ENCODE data around the gene PIP4K2B.

Gene PIP4K2B

GRCh38 chr17:38731526-38732294 is 67.6 kb downstream of the PIP4K2B start:
- Histone ChIP-seq H4K20me1 (ENCODE audit: insufficient read depth, low read length, poor library complexity, severe bottlenecking) (peaks cover 7% of the 10 kb centered on the region), H3K4me3 (ENCODE audit: low read length, poor library complexity, severe bottlenecking) (peak overlapping the region; percentile 78), H3K9me2 (replicated peaks; ENCODE audit: low read depth, low read length) (no peaks in the 10 kb centered on the region), H3F3A (ENCODE audit: low read depth) (no peaks in the 10 kb centered on the region; the same call in 1 of the 2 replicates), H3K4me1 (ENCODE audit: insufficient read depth, low read length, poor library complexity, severe bottlenecking) (peaks cover 43% of the 10 kb centered on the region), H3K36me3 (ENCODE audit: insufficient read depth, low read length) (peaks cover 4% of the 10 kb centered on the region; the same call in 1 of the 2 replicates), H2AFZ (ENCODE audit: low read length) (no peak overlapping the region), H3K9me3 (ENCODE audit: insufficient read depth, low read depth, low read length) (no peaks in the 10 kb centered on the region), H3K4me2 (ENCODE audit: low read depth, low read length, poor library complexity, severe bottlenecking) (peak overlapping the region; percentile 97), H3K27me3 (ENCODE audit: insufficient read depth, low read length, poor library complexity, severe bottlenecking) (no peaks in the 10 kb centered on the region), H3K9ac (ENCODE audit: low read depth, low read length, poor library complexity, severe bottlenecking) (peak overlapping the region; percentile 74), H3K79me2 (ENCODE audit: insufficient read depth, low read length) (peaks cover 19% of the 10 kb centered on the region)
- TF ChIP-seq, protein P1, sequence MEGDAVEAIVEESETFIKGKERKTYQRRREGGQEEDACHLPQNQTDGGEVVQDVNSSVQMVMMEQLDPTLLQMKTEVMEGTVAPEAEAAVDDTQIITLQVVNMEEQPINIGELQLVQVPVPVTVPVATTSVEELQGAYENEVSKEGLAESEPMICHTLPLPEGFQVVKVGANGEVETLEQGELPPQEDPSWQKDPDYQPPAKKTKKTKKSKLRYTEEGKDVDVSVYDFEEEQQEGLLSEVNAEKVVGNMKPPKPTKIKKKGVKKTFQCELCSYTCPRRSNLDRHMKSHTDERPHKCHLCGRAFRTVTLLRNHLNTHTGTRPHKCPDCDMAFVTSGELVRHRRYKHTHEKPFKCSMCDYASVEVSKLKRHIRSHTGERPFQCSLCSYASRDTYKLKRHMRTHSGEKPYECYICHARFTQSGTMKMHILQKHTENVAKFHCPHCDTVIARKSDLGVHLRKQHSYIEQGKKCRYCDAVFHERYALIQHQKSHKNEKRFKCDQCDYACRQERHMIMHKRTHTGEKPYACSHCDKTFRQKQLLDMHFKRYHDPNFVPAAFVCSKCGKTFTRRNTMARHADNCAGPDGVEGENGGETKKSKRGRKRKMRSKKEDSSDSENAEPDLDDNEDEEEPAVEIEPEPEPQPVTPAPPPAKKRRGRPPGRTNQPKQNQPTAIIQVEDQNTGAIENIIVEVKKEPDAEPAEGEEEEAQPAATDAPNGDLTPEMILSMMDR (conservative IDR thresholded peaks at IDR 0.05; ENCODE audit: low read length) = no peak
- no peak for TF ChIP-seq EZH2phosphoT487 (IDR thresholded peaks at IDR 0.05; ENCODE audit: borderline replicate concordance)

DNA sequence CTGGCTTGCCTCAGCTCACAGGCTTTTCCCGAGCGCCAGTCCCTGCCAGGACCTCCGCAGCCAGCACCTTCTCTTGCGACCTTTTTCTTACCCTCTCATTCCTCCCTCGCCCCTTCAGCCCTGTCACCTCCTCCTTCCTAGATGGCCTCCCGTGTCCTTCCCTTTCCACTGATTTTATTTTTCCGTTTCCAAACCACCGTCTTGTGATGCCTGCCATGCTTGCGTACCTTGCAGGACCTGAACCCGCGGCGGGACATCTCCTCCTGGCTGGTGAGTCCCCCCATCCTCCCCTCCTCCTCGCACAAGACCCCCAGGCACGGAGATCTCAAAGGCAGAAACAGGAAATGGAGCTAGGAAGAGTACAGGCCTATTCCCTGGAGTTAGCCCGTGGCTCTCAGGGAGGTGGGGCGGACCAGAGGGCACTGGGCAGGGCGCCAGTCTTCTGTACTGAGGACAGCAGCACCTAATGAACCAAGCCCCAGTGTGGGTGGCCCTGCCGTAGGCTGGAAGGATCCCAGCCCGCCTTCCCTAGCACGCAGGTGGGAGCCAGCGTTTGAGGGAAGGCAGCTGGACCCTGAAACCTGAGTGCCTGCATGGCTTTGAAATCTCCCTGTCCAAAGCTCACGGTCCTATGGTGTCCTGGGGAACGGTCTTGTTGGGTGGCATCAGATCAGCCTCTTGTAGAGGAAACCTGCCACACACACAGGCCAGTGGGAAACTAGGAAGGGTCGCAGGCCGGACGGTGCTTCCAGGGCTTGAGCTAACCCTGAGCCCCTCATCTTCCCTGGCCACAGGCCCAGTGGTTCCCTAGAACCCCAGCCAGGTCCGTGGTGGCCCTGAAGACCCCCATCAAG is 68.6 kb downstream of the PIP4K2B start:
- H3K79me2 ChIP-seq (ENCODE audit: insufficient read depth, low read length) = peaks cover 19% of the 10 kb centered on the region
- H3K9ac ChIP-seq (ENCODE audit: low read depth, low read length, poor library complexity, severe bottlenecking) = peak overlapping the region; percentile 74
- H2AFZ ChIP-seq (ENCODE audit: low read length) = peak overlapping the region; percentile 94
- peaks cover 43% of the 10 kb centered on the region for H3K4me1 ChIP-seq (ENCODE audit: insufficient read depth, low read length, poor library complexity, severe bottlenecking)
- peak overlapping the region; percentile 78 for H3K4me3 ChIP-seq (ENCODE audit: low read length, poor library complexity, severe bottlenecking)
- H3K36me3 ChIP-seq (ENCODE audit: insufficient read depth, low read length) = peaks cover 2% of the 10 kb centered on the region; the same call in 1 of the 2 replicates
- H3F3A ChIP-seq (ENCODE audit: low read depth) = no peaks in the 10 kb centered on the region; the same call in 1 of the 2 replicates
- H3K9me2 ChIP-seq (replicated peaks; ENCODE audit: low read depth, low read length) = no peaks in the 10 kb centered on the region
- TF ChIP-seq, protein P1 (conservative IDR thresholded peaks at IDR 0.05; ENCODE audit: low read length) = no peak
- TF ChIP-seq EZH2phosphoT487 (IDR thresholded peaks at IDR 0.05; ENCODE audit: borderline replicate concordance) = no peak
- no peaks in the 10 kb centered on the region for H3K9me3 ChIP-seq (ENCODE audit: insufficient read depth, low read depth, low read length)
- H3K27me3 ChIP-seq (ENCODE audit: insufficient read depth, low read length, poor library complexity, severe bottlenecking) = no peaks in the 10 kb centered on the region
- peak overlapping the region; percentile 97 for H3K4me2 ChIP-seq (ENCODE audit: low read depth, low read length, poor library complexity, severe bottlenecking)
- peaks cover 7% of the 10 kb centered on the region for H4K20me1 ChIP-seq (ENCODE audit: insufficient read depth, low read length, poor library complexity, severe bottlenecking)

DNA sequence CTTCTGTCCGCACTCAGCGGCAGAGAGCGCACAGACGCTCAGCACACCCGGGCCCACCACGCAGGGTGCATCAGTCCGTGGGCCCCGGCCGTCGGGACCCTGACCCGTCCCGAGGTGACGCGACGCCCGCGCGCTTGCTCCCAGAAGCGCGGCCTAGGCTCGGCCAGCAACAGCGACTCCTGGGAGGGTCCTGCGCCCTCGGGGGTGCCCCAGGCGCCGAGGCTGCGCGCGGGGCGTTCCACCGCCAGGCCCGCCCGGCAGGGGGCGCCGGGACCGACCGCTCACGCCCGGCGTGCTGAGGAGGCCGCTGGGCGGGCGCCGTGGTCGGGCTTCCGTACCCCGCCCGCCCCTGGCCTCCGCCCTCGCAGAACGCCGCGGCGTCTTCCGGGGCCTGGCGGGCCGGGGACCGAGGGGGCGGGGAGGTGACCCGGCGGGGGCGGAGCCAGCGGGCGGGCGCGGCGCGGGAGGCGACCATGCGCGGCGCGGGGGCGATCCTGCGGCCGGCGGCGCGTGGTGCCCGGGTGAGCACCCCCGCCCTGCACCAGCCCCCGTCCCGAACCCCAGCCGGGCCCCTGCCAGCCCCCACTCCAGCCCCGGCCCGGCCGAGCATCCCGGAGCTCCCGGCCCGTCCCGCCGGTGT is 69.3 kb downstream of the PIP4K2B start, which contains the start of gene CISD3:
CISD3 (plus strand) TSS at position 456 of the 640 bp plus-strand sequence; CDS start at position 474, 18 bp downstream.
- no peaks in the 10 kb centered on the region for H3K9me2 ChIP-seq (replicated peaks; ENCODE audit: low read depth, low read length)
- peak within 1 kb of the TSS; percentile 97 for H3K4me2 ChIP-seq (ENCODE audit: low read depth, low read length, poor library complexity, severe bottlenecking)
- peak within 1 kb of the TSS; percentile 78 for H3K4me3 ChIP-seq (ENCODE audit: low read length, poor library complexity, severe bottlenecking)
- H3K9me3 ChIP-seq (ENCODE audit: insufficient read depth, low read depth, low read length) = no peaks in the 10 kb centered on the region
- H3K36me3 ChIP-seq (ENCODE audit: insufficient read depth, low read length) = no peaks in the 10 kb centered on the region; the same call in 1 of the 2 replicates
- peak within 1 kb of the TSS; percentile 94 for H2AFZ ChIP-seq (ENCODE audit: low read length)
- TF ChIP-seq, protein P1 (conservative IDR thresholded peaks at IDR 0.05; ENCODE audit: low read length) = peak; percentile 55
- no peak for TF ChIP-seq EZH2phosphoT487 (IDR thresholded peaks at IDR 0.05; ENCODE audit: borderline replicate concordance)
- H4K20me1 ChIP-seq (ENCODE audit: insufficient read depth, low read length, poor library complexity, severe bottlenecking) = peaks cover 5% of the 10 kb centered on the region
- peaks cover 19% of the 10 kb centered on the region for H3K79me2 ChIP-seq (ENCODE audit: insufficient read depth, low read length)
- H3K27me3 ChIP-seq (ENCODE audit: insufficient read depth, low read length, poor library complexity, severe bottlenecking) = no peaks in the 10 kb centered on the region
- H3K9ac ChIP-seq (ENCODE audit: low read depth, low read length, poor library complexity, severe bottlenecking) = peak within 1 kb of the TSS; percentile 85
- H3K4me1 ChIP-seq (ENCODE audit: insufficient read depth, low read length, poor library complexity, severe bottlenecking) = peaks cover 43% of the 10 kb centered on the region
- no peaks in the 10 kb centered on the region; the same call in 1 of the 2 replicates for H3F3A ChIP-seq (ENCODE audit: low read depth)
